ENCODE results near the gene ABCF1.

DNA sequence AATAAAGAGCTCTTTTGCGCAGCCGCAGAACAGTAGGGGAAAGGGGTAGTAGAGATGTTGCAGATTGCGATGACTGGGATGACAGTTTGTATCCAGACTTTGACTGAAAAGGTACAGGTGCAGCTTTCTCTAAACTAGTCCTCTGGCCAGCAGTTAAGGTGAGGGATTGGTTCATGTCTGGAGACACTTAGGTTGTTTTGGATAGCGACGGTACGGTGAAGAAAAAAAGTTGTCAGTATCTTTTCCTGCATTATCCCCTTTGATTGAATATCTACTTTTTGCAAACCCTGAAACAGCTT, 13.6 kb upstream of the ABCF1 start:
- TF ChIP-seq TCF3 (CRISPR knock-in tag; IDR thresholded peaks at IDR 0.05) = no peak
- TF ChIP-seq, protein P1, sequence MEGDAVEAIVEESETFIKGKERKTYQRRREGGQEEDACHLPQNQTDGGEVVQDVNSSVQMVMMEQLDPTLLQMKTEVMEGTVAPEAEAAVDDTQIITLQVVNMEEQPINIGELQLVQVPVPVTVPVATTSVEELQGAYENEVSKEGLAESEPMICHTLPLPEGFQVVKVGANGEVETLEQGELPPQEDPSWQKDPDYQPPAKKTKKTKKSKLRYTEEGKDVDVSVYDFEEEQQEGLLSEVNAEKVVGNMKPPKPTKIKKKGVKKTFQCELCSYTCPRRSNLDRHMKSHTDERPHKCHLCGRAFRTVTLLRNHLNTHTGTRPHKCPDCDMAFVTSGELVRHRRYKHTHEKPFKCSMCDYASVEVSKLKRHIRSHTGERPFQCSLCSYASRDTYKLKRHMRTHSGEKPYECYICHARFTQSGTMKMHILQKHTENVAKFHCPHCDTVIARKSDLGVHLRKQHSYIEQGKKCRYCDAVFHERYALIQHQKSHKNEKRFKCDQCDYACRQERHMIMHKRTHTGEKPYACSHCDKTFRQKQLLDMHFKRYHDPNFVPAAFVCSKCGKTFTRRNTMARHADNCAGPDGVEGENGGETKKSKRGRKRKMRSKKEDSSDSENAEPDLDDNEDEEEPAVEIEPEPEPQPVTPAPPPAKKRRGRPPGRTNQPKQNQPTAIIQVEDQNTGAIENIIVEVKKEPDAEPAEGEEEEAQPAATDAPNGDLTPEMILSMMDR (IDR thresholded peaks at IDR 0.05 in 2 of 3, conservative IDR thresholded peaks at IDR 0.05 in 1 of 3; ENCODE audit: insufficient read depth in 2 of 3, low read depth in 1 of 3, low read length in 3 of 3) = no peak
- TF ChIP-seq, protein P2, sequence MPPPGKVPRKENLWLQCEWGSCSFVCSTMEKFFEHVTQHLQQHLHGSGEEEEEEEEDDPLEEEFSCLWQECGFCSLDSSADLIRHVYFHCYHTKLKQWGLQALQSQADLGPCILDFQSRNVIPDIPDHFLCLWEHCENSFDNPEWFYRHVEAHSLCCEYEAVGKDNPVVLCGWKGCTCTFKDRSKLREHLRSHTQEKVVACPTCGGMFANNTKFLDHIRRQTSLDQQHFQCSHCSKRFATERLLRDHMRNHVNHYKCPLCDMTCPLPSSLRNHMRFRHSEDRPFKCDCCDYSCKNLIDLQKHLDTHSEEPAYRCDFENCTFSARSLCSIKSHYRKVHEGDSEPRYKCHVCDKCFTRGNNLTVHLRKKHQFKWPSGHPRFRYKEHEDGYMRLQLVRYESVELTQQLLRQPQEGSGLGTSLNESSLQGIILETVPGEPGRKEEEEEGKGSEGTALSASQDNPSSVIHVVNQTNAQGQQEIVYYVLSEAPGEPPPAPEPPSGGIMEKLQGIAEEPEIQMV (tag; conservative IDR thresholded peaks at IDR 0.05; ENCODE audit: low read depth) = no peak
- TF ChIP-seq, protein P3, sequence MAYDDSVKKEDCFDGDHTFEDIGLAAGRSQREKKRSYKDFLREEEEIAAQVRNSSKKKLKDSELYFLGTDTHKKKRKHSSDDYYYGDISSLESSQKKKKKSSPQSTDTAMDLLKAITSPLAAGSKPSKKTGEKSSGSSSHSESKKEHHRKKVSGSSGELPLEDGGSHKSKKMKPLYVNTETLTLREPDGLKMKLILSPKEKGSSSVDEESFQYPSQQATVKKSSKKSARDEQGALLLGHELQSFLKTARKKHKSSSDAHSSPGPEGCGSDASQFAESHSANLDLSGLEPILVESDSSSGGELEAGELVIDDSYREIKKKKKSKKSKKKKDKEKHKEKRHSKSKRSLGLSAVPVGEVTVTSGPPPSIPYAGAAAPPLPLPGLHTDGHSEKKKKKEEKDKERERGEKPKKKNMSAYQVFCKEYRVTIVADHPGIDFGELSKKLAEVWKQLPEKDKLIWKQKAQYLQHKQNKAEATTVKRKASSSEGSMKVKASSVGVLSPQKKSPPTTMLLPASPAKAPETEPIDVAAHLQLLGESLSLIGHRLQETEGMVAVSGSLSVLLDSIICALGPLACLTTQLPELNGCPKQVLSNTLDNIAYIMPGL (CRISPR knock-in tag; IDR thresholded peaks at IDR 0.05) = no peak
- TF ChIP-seq, protein P4, sequence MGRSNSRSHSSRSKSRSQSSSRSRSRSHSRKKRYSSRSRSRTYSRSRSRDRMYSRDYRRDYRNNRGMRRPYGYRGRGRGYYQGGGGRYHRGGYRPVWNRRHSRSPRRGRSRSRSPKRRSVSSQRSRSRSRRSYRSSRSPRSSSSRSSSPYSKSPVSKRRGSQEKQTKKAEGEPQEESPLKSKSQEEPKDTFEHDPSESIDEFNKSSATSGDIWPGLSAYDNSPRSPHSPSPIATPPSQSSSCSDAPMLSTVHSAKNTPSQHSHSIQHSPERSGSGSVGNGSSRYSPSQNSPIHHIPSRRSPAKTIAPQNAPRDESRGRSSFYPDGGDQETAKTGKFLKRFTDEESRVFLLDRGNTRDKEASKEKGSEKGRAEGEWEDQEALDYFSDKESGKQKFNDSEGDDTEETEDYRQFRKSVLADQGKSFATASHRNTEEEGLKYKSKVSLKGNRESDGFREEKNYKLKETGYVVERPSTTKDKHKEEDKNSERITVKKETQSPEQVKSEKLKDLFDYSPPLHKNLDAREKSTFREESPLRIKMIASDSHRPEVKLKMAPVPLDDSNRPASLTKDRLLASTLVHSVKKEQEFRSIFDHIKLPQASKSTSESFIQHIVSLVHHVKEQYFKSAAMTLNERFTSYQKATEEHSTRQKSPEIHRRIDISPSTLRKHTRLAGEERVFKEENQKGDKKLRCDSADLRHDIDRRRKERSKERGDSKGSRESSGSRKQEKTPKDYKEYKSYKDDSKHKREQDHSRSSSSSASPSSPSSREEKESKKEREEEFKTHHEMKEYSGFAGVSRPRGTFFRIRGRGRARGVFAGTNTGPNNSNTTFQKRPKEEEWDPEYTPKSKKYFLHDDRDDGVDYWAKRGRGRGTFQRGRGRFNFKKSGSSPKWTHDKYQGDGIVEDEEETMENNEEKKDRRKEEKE (IDR thresholded peaks at IDR 0.05; ENCODE audit: borderline replicate concordance in 1 of 2, control insufficient read depth in 1 of 2, low read depth in 2 of 2, low read length in 1 of 2) = no peak

Measured in K562 (cell line).